Prostate gland (tissue), 2 donors: ENCODE results near the gene NCOA1.

Experiments
- CTCF ChIP-seq, 4 experiments: fragments of 200-600 bp in 2 of 4; fragments of 450-650 bp in 2 of 4; sonication (generic) in 2 of 4; IDR thresholded peaks; 1 replicate in 3 of 4; 2 replicates in 1 of 4; pipeline ENCODE4 v1.5.1; 2016 to 2019; ENCODE audit warnings: antibody characterized with exemption in 4 of 4, mild to moderate bottlenecking in 2 of 4, moderate library complexity in 2 of 4
- POLR2A ChIP-seq: fragments of 450-650 bp; IDR thresholded peaks from one replicate; pipeline ENCODE4 v1.6.1; 2016; ENCODE audit warnings: antibody characterized with exemption, mild to moderate bottlenecking

- TF ChIP-seq CTCF (IDR thresholded peaks at IDR 0.05) (no peak), POLR2A (no peak)
Measured at GRCh38 chr2:24527536-24527935, 36.5 kb downstream of the NCOA1 start.
